HG03354 (cell line): ENCODE data around the gene PRSS16.

ENCODE experiments used
- ATAC-seq: cut with Tn5 transposase; IDR thresholded peaks from one replicate; pipeline ENCODE4 v1.9.1; 2021; ENCODE audit warnings: mild to moderate bottlenecking; ENCODE audit not compliant: unreplicated experiment, poor library complexity, severe bottlenecking

Gene PRSS16

GRCh38 chr6:27280540-27281000 lies 33.1 kb downstream of the PRSS16 start:
- ATAC-seq: no peak

GRCh38 chr6:27281105-27281539 lies 33.6 kb downstream of the PRSS16 start:
- ATAC-seq: no peak

GRCh38 chr6:27281569-27281968 lies 34.1 kb downstream of the PRSS16 start:
- no peak for ATAC-seq

GRCh38 chr6:27283279-27283678 lies 35.8 kb downstream of the PRSS16 start:
- ATAC-seq: no peak

- no peak for ATAC-seq
Measured at GRCh38 chr6:27286141-27286540, 38.6 kb downstream of the PRSS16 start.

GRCh38 chr6:27287751-27288135 lies 40.2 kb downstream of the PRSS16 start:
- ATAC-seq: no peak

- ATAC-seq: no peak
Measured at GRCh38 chr6:27288136-27289044, 40.9 kb downstream of the PRSS16 start.

- no peak for ATAC-seq
Measured at GRCh38 chr6:27290065-27290849, 42.8 kb downstream of the PRSS16 start.

- ATAC-seq: no peak
Measured at GRCh38 chr6:27290850-27291208, 43.3 kb downstream of the PRSS16 start.

GRCh38 chr6:27293436-27294098 lies 46.1 kb downstream of the PRSS16 start:
- no peak for ATAC-seq

- ATAC-seq: no peak
Measured at GRCh38 chr6:27294409-27294808, 46.9 kb downstream of the PRSS16 start.

GRCh38 chr6:27295301-27296079 lies 48.0 kb downstream of the PRSS16 start:
- no peak for ATAC-seq

- ATAC-seq: no peak
Measured at GRCh38 chr6:27296106-27296783, 48.7 kb downstream of the PRSS16 start.

- ATAC-seq: no peak
Measured at GRCh38 chr6:27297484-27297856, 50.0 kb downstream of the PRSS16 start.

GRCh38 chr6:27297857-27298730 lies 50.6 kb downstream of the PRSS16 start:
- no peak for ATAC-seq

- no peak for ATAC-seq
Measured at GRCh38 chr6:27303613-27304272, 56.2 kb downstream of the PRSS16 start.
